Neural cell (in vitro differentiated cells): ENCODE data around the gene GPER1.

Experiments
- CTCF ChIP-seq: fragments of 450-650 bp; IDR thresholded peaks from 2 replicates; pipeline ENCODE4 v1.5.1; 2014; ENCODE audit warnings: antibody characterized with exemption, mild to moderate bottlenecking, moderate library complexity; ENCODE audit not compliant: poor library complexity, severe bottlenecking
- EZH2 ChIP-seq: fragments of 200-600, 300-800 bp; shearing (Covaris generic), sonication (generic); IDR thresholded peaks from 2 replicates; pipeline ENCODE4 v1.6.1; 2014; ENCODE audit warnings: antibody characterized with exemption, low read length, borderline replicate concordance, mild to moderate bottlenecking; ENCODE audit not compliant: insufficient read depth, poor library complexity, severe bottlenecking
- POLR2AphosphoS5 ChIP-seq: IDR thresholded peaks from 2 replicates; pipeline ENCODE4 v1.6.1; 2012
- RAD21 ChIP-seq: fragments of 450-650 bp; conservative IDR thresholded peaks from 2 replicates; pipeline ENCODE4 v1.6.1; 2014; ENCODE audit warnings: antibody characterized with exemption, mild to moderate bottlenecking, moderate library complexity
- REST ChIP-seq: IDR thresholded peaks from 2 replicates; pipeline ENCODE4 v1.6.1; 2012; ENCODE audit warnings: borderline replicate concordance

GRCh38 chr7:1085266-1085665 is 2.6 kb upstream of the GPER1 start:
- TF ChIP-seq EZH2, result no peak
- no peak for TF ChIP-seq CTCF
- TF ChIP-seq POLR2AphosphoS5, result no peak
- TF ChIP-seq REST, result no peak
- TF ChIP-seq RAD21, result no peak
